ENCODE results near the gene HSPBP1. TPM values are rescaled to one million over a fixed set of nuclear protein-coding genes. Genes with fewer than 3 reads are reported as not detected.

HSPBP1 gene
- total and polyA plus RNA-seq, 4 donors = 19.3 to 62.2 (median 51.7) TPM

- Histone ChIP-seq H3K9ac (ENCODE audit: insufficient read depth in 1 of 2, low read length in 2 of 2) (no peak overlapping the region), H3K36me3 (ENCODE audit: control insufficient read depth in 4 of 4, insufficient read depth in 4 of 4, low read length in 4 of 4) (peaks cover 0 to 13% (median 5%) of the 10 kb centered on the region in 4 donors), H3K4me3 (no peak overlapping the region), H3K4me1 (ENCODE audit: control insufficient read depth in 5 of 5, insufficient read depth in 5 of 5, low read length in 5 of 5) (peaks cover 0 to 33% (median 9%) of the 10 kb centered on the region in 5 donors), H3K27me3 (ENCODE audit: control insufficient read depth in 3 of 3, insufficient read depth in 3 of 3, low read length in 2 of 3) (no peaks in the 10 kb centered on the region), H3K27ac (ENCODE audit: low read depth in 1 of 2, low read length in 1 of 2) (no peak overlapping the region), H3K9me3 (ENCODE audit: control insufficient read depth in 4 of 4, insufficient read depth in 3 of 4, low read length in 3 of 4) (no peaks in the 10 kb centered on the region)
- 34 to 54% methylated on average over 19 of the region's 19 CpGs for WGBS, 2 donors
- no peak for TF ChIP-seq CTCF (IDR thresholded peaks at IDR 0.05; ENCODE audit: control extremely low read depth, extremely low read depth)
- DNase-seq = no peak
- ATAC-seq (ENCODE audit: insufficient read depth, low FRiP score) = no peak
Measured at GRCh38 chr19:55251341-55252081, 28.4 kb downstream of the HSPBP1 start.

- TF ChIP-seq CTCF (IDR thresholded peaks at IDR 0.05; ENCODE audit: control extremely low read depth, extremely low read depth) = no peak
- no peak overlapping the region for H3K27ac ChIP-seq (ENCODE audit: low read depth in 1 of 2, low read length in 1 of 2)
- no peak overlapping the region for H3K4me3 ChIP-seq
- peaks cover 0 to 24% (median 0%) of the 10 kb centered on the region in 5 donors for H3K4me1 ChIP-seq (ENCODE audit: control insufficient read depth in 5 of 5, insufficient read depth in 5 of 5, low read length in 5 of 5)
- peaks cover 0 to 22% (median 7%) of the 10 kb centered on the region in 4 donors for H3K36me3 ChIP-seq (ENCODE audit: control insufficient read depth in 4 of 4, insufficient read depth in 4 of 4, low read length in 4 of 4)
- no peak overlapping the region for H3K9ac ChIP-seq (ENCODE audit: insufficient read depth in 1 of 2, low read length in 2 of 2)
- ATAC-seq (ENCODE audit: insufficient read depth, low FRiP score) = no peak
- 91 to 93% methylated on average over 18 of the region's 18 CpGs for WGBS, 2 donors
- no peak for DNase-seq
- H3K27me3 ChIP-seq (ENCODE audit: control insufficient read depth in 3 of 3, insufficient read depth in 3 of 3, low read length in 2 of 3) = no peaks in the 10 kb centered on the region
- H3K9me3 ChIP-seq (ENCODE audit: control insufficient read depth in 4 of 4, insufficient read depth in 3 of 4, low read length in 3 of 4) = no peaks in the 10 kb centered on the region
Measured at GRCh38 chr19:55250262-55251036, 29.5 kb downstream of the HSPBP1 start.

GRCh38 chr19:55249841-55250240 lies 30.1 kb downstream of the HSPBP1 start:
- ATAC-seq (ENCODE audit: insufficient read depth, low FRiP score) (no peak), DNase-seq (no peak)
- 90 to 92% methylated on average over 11 of the region's 11 CpGs for WGBS, 2 donors
- Histone ChIP-seq H3K4me3 (no peak overlapping the region), H3K9ac (ENCODE audit: insufficient read depth in 1 of 2, low read length in 2 of 2) (no peak overlapping the region), H3K27ac (ENCODE audit: low read depth in 1 of 2, low read length in 1 of 2) (no peak overlapping the region), H3K4me1 (ENCODE audit: control insufficient read depth in 5 of 5, insufficient read depth in 5 of 5, low read length in 5 of 5) (peaks cover 0 to 22% (median 0%) of the 10 kb centered on the region in 5 donors), H3K36me3 (ENCODE audit: control insufficient read depth in 4 of 4, insufficient read depth in 4 of 4, low read length in 4 of 4) (peaks cover 4 to 28% (median 10%) of the 10 kb centered on the region in 4 donors), H3K9me3 (ENCODE audit: control insufficient read depth in 4 of 4, insufficient read depth in 3 of 4, low read length in 3 of 4) (no peaks in the 10 kb centered on the region), H3K27me3 (ENCODE audit: control insufficient read depth in 3 of 3, insufficient read depth in 3 of 3, low read length in 2 of 3) (no peaks in the 10 kb centered on the region)
- no peak for TF ChIP-seq CTCF (IDR thresholded peaks at IDR 0.05; ENCODE audit: control extremely low read depth, extremely low read depth)
